ENCODE data around the gene LCTL. TPM values are rescaled to one million over a fixed set of nuclear protein-coding genes. Genes with fewer than 3 reads are reported as not detected.

Gene LCTL
- total and polyA plus RNA-seq, 7 donors: 0.01 TPM; not detected in 6

GRCh38 chr15:66586155-66586976 is 20.6 kb upstream of the LCTL start:
- Histone ChIP-seq H3K9me3 (no peaks in the 10 kb centered on the region), H3K36me3 (no peaks in the 10 kb centered on the region), H3K27me3 (peaks cover 0 to 12% (median 0%) of the 10 kb centered on the region in 3 donors), H3K4me1 (no peaks in the 10 kb centered on the region), H3K4me3 (no peak overlapping the region), H3K27ac (no peak overlapping the region)
- intact Hi-C loops (cut with DNase I): no loop called here
- DNase-seq: no peak
- 68 to 77% methylated on average over 17 of the region's 17 CpGs for WGBS, 2 donors
- TF ChIP-seq POLR2A (IDR thresholded peaks at IDR 0.05) (no peak), POLR2AphosphoS5 (IDR thresholded peaks at IDR 0.05) (no peak), EP300 (IDR thresholded peaks at IDR 0.05) (no peak)
- TF ChIP-seq, protein P1, sequence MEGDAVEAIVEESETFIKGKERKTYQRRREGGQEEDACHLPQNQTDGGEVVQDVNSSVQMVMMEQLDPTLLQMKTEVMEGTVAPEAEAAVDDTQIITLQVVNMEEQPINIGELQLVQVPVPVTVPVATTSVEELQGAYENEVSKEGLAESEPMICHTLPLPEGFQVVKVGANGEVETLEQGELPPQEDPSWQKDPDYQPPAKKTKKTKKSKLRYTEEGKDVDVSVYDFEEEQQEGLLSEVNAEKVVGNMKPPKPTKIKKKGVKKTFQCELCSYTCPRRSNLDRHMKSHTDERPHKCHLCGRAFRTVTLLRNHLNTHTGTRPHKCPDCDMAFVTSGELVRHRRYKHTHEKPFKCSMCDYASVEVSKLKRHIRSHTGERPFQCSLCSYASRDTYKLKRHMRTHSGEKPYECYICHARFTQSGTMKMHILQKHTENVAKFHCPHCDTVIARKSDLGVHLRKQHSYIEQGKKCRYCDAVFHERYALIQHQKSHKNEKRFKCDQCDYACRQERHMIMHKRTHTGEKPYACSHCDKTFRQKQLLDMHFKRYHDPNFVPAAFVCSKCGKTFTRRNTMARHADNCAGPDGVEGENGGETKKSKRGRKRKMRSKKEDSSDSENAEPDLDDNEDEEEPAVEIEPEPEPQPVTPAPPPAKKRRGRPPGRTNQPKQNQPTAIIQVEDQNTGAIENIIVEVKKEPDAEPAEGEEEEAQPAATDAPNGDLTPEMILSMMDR (IDR thresholded peaks at IDR 0.05): no peak

DNA sequence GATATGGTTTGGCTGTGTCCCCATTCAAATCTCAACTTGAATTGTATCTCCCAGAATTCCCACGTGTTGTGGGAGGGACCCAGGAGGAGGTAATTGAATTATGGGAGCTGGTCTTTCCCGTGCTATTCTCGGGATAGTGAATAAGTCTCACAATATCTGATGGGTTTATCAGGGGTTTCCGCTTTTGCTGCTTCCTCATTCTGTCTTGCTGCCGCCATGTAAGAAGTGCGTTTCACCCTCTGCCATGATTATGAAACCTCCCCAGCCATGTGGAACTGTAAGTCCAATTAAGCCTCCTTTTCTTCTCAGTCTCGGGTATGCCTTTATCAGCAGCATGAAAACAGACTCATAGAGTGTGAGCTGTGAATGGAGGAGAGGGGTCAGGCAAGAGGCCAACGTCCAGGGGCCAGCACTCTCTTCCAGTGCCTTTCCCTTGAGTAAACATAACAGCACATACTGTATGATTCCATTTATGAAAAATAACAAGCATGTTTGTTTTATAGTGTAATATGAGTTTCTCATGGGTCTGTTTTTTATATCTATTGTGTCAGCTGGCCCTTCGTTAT is 16.3 kb upstream of the LCTL start:
- H3K27me3 ChIP-seq: peaks cover 0 to 8% (median 0%) of the 10 kb centered on the region in 3 donors
- H3K27ac ChIP-seq: no peak overlapping the region
- intact Hi-C loops (cut with DNase I): no loop called here
- H3K4me1 ChIP-seq: no peaks in the 10 kb centered on the region
- no peaks in the 10 kb centered on the region for H3K9me3 ChIP-seq
- TF ChIP-seq EP300 (IDR thresholded peaks at IDR 0.05) (no peak), POLR2A (IDR thresholded peaks at IDR 0.05) (no peak), POLR2AphosphoS5 (IDR thresholded peaks at IDR 0.05) (no peak)
- TF ChIP-seq, protein P1 (IDR thresholded peaks at IDR 0.05): no peak
- H3K36me3 ChIP-seq: no peaks in the 10 kb centered on the region
- DNase-seq: no peak
- 81 to 87% methylated on average over 9 of the region's 9 CpGs for WGBS, 2 donors
- H3K4me3 ChIP-seq: no peak overlapping the region

DNA sequence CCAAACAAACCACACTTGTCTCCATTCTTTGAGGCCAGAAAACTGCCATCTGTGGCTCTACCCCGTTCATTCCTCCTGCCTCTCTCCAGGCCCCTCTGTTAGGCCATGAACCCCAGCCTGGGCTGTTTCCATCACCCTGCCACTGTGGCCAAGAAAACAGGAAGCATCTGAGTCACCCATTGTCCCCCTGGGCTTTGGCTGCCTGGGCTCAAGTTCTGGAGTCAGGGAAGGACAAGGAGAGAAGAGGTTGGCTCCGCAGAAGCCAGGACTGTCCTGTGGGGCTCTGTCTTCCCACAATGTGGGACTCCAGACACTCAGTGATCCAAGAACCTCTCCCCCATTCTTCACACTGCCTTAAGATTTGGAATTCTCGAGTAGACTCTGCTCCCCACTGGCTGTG is 14.8 kb upstream of the LCTL start:
- no peaks in the 10 kb centered on the region for H3K36me3 ChIP-seq
- H3K4me1 ChIP-seq: no peaks in the 10 kb centered on the region
- DNase-seq: no peak
- H3K9me3 ChIP-seq: no peaks in the 10 kb centered on the region
- intact Hi-C loops (cut with DNase I): no loop called here
- no peak overlapping the region for H3K4me3 ChIP-seq
- no peak for TF ChIP-seq POLR2AphosphoS5 (IDR thresholded peaks at IDR 0.05)
- no peak for TF ChIP-seq EP300 (IDR thresholded peaks at IDR 0.05)
- no peak for TF ChIP-seq POLR2A (IDR thresholded peaks at IDR 0.05)
- TF ChIP-seq, protein P1 (IDR thresholded peaks at IDR 0.05): no peak
- no peak overlapping the region for H3K27ac ChIP-seq
- H3K27me3 ChIP-seq: no peaks in the 10 kb centered on the region
- WGBS, 2 donors: 78 to 93% methylated on average over 3 of the region's 3 CpGs

DNA sequence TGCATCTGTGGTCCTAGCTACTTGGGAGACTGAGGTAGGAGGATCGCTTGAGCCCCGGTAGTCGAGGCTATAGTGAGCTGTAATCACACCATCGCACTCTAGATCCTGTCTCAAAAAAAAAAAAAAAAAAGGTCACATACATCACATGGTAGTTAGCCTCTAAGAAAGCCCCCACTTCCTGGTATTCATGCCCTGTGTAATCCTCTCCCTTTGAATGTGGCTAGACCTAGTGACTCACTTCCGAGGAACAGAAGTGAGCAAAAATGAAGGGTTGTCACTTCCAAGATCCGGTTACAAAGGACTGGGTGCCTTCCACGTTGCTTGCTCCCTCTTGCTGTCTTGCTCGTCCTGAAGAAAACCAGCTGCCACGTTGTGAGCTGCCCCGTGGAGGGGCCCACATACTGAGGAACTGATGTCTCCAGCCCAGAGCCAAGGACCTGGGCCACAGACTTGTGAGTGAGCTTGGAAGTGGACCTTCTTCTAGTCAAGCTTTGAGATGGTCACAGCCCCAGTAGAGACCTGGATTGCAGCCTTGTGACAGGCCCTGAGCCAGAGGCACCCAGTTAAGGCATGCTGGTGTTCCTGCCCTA is 12.6 kb upstream of the LCTL start:
- Histone ChIP-seq H3K4me3 (no peak overlapping the region), H3K36me3 (no peaks in the 10 kb centered on the region), H3K27me3 (no peaks in the 10 kb centered on the region), H3K9me3 (no peaks in the 10 kb centered on the region), H3K4me1 (no peaks in the 10 kb centered on the region), H3K27ac (no peak overlapping the region)
- TF ChIP-seq EP300 (IDR thresholded peaks at IDR 0.05) (no peak), POLR2A (IDR thresholded peaks at IDR 0.05) (no peak), POLR2AphosphoS5 (IDR thresholded peaks at IDR 0.05) (no peak)
- TF ChIP-seq, protein P1 (IDR thresholded peaks at IDR 0.05): no peak
- 72 to 78% methylated on average over 10 of the region's 10 CpGs for WGBS, 2 donors
- DNase-seq: no peak
- intact Hi-C loops (cut with DNase I): no loop called here

Data from sigmoid colon (tissue), 7 donors.